Kasumi-1 (cell line): ENCODE results near the gene SNCAIP.

Experiments
- DNase-seq, 2 experiments: peaks; one replicate each; lab custom pipeline; 2025; lab: John Stamatoyannopoulos, UW

Gene SNCAIP

DNA sequence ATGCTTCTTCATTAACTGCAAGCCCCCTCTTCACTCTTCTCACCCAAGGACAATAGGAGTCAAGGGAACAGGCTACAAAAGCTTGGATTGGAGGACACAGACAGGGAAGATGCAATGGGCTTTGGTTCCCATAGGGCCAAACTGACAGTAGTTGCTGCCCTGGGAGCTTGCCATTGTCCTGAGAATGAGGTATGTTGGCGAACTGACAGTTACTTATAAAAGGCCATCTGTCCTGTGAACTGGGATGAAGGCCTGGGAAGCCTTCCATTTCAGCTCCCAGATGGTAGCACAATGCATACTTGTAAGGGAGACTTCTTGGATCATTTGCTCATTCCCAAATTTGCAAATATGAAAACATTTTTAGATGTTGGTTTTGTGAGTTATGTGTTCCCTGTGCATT lies 88.9 kb downstream of the SNCAIP start:
- DNase-seq, result no peak

DNA sequence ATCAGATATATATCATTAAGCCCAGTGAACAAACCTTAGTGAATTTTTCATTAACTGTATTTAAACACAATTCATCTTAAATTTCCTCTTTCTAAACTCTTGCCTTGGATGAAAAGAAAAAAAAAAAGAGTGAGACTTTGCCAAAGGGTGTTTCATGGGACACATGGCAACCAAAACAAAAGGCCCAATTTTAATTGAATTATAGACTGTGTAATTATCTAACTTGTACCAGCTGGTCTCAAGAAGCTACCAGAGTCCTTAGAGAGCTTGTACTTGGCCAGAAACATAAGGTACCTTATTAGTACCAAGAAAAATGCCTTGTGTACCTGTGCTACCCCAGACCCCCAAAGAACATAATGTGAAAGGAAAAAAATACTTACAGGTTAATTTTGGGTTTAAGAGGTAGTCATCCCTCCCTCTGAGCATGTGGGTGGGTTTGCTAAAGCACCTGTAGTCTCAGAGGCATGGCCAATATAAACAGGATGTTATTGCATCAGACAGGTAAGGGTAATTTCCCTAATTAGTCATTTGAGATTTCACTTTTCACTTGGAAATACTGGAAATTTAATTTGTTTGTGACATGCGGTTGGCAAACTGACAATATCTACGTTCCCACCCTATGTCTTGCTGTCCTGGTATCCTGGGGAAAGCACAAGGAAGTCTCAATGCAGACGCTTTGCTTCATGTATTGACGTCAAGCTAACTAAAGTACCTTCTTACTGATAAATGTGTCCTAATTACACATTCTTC lies 90.1 kb downstream of the SNCAIP start:
- no peak for DNase-seq

DNA sequence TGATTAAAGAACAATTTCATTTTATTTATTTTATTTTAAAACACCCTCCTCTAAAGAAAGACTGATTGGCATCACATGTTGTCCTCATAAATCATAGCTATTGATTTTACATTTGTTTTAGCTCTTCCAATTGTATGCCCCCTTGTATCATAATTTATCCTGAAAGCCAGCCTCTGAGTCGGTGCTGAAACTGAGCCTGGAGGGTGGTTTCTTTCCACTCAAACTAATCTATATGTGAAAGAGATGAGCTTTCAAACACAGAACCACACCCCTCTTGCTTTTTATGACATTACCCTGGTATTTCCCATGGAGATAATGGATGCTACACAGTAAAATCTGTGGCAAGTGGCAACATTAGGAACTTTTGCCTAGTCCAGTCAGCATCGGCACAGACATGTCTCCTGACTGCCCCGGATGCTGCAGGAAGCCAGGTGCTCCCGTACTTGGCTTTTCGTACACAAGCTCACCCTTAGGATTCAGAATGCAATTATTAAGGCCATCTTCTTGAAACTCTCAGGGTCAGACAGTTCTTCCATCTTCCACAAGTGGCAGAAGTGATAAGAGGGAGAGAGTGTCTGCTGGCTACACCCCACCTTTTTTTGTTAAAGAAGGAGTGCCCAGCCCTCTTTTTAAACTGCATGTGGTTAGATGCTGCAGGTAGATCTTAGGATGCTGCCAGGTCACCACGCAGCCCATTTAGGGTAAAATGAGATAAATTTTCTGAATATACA lies 91.1 kb downstream of the SNCAIP start:
- DNase-seq, result no peak

DNA sequence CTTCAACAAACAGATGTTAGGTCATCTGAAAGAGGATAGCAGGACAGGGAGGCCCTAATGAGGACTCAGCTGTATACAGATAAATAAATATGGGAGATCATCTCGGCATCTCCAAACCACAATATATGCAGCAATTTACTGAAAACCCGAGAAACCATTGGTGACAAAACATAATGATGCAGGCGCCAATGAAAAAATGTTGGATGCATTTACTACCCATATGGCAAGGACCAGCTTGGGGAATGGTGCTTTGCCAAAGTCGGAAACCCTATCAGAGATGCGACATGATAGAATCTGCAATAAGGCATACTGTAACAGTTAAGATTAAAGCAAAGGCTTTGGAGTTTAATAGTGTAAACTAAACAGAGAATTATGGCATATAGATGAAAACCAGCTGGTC lies 92.0 kb downstream of the SNCAIP start:
- no peak for DNase-seq

DNA sequence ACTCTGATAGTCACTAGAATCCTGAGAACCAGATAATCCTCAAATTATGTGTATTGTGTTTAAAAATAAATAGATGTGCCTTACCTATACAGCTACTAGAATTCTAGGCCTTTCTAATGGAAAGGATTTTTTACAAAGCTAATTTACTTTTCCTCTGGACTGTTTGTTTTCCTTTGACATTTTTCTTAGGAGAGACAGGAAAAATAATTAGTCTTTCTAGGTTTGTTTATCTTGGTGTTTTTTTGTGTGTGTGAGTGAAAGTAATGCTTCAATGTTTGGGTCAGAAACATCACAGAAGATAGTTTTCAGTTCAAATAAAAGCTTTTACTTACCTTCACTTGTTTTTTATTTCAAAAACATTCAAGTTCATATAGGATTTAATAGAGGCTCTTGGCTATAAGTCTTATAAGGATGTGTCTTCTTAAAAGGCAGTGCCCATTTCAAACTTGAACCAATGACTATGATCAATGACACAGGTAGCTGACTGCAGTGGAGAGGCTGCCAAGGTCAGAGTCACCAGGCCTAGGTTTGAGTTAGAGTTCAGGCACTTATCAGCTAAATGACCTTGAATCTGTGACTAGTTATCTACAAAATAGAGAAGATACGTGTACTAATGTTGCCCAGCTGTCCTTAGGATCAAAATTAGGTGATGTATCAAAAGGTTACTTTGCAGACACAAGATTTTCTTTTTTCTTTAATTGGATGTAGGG lies 92.8 kb downstream of the SNCAIP start:
- no peak for DNase-seq

DNA sequence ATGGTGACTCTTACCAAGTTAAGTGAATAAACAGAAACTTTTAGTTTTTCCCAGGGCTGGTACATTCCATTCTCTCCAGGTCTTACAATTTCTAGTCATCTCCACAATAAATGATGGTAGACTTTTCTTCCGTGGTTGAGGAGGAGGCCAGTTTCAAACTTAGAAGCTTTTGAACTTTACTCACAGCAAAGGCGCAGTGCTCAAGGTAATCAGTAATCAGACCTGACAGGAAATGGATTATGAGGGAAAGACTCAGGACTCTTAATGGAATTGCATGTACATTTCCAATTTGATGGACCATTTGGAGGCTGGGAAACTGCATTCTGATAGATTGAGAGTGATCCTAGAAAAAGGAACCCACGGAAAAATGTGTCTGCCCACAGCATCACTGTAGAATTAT lies 93.7 kb downstream of the SNCAIP start:
- DNase-seq, result no peak

DNA sequence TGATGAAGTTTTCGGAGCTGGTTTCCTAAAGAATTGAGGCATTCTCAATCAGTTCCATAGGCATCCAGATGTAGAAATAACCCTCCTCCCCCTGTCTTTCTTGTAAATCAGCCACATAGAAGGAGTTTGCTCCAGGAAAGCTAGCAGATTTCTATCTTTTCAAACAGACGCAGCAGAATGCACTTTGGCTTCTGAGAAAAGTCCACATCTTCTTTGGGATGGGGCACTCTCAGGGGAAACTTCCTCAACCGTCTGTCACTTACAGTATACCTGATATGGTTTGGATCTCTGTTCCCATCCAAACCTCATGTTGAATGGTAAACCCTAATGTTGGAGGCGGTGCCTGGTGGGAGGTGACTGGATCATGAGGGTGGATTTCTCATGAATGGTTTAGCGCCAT lies 94.1 kb downstream of the SNCAIP start:
- DNase-seq, result no peak

DNA sequence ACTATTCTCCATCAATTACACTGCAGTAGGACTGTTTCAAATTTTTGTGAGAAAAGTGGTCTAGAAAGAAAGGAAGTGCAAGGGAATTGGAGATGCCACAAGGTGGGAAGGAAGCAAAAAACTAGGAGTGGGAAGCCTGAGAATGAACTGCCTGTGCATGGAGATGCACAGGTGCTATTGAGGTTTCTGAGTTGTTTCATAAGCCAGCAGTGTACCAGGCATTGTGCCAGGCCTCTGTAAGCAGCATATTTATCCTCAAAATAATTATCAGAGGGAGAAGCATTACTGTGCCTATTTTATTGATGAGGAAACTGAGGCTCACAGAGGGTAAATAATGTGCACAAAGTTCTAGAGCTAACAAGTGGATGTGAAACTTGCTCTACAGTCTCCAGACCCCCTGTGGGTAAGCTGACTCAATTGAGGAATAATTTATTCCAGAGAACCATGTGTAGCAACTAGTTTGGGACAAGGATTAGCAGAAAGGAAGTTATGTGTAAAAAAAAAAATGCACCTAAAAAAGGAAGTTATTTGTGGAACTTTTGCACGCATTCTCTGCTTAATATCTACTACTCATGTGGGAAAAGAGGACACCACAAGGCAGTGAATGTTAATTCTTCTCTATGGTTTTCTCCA lies 96.7 kb downstream of the SNCAIP start:
- DNase-seq, result peak; percentile 8 to 16

DNA sequence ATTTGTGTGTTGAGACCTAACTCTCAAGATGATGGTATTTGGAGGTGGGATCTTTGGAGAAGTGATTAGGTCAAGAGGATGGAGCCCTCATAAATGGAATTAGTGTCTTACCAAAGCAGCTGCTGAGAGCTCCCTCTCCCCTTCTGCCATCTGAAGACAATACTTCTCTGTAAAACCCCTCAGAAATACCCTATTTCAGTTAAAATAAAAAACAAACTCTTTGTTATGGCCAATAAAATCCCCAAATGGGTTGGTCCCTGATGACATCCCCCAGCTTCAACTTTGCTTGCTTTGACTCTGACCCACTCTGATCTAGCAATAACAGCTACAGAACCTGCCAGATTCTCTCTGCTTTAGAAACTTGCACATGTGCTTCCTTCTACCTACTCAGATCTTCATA lies 100.9 kb downstream of the SNCAIP start:
- DNase-seq, result no peak

DNA sequence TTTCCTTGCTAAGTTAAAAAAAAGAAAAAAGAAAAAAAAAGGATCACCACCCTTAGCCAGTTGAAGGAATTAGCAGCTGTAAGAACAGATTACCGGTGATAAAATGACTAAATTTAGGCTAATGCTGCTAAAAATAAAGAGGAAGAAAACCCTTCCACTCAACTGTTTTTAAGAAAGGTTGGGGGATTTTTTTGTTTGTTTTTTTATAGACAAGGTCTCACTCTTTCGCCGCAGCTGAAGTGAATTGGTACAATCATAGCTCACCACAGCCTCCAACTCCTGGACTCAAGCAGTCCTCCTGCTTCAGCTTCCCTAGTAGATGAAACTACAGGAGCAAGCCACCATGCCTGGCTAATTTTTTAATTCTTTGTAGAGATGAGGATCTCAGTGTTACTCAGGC lies 101.7 kb downstream of the SNCAIP start:
- no peak for DNase-seq

DNA sequence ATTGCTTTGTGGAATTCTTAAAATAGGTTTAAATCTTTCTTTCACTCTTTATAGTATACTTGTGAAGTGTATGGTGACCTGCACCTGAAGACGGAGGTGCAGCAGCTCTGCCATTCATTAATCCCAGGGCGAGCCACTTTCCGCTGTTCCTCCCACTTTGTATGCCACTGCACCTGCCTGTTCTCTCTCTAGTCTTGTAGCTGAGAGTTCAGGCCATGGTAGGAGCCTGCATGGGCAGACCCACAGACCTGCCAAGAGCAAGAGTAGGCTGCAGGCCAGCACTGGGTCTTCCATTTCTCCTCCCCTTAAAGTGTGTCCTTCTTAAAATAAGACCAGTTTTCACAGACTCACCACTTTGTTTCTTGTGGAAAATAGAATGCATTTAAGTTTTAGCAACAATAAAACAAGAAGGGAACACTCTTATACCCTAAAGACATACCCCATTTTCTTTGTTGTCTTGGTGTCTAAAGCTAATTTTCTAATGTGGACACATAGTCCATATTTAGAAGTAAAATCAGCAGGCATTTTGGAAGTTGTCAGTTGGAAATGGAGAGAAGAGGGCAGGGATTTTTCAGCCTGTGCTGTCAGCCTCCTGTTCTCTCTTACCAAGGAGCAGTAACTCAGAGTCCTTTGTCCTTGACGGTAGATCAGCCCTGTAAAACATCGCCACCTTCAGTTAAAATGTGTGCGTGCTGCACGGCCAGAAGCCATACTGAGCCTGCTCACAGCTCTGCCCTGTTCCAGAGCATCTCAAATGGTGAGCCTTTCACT lies 103.2 kb downstream of the SNCAIP start:
- peak; percentile 65 to 68 for DNase-seq

DNA sequence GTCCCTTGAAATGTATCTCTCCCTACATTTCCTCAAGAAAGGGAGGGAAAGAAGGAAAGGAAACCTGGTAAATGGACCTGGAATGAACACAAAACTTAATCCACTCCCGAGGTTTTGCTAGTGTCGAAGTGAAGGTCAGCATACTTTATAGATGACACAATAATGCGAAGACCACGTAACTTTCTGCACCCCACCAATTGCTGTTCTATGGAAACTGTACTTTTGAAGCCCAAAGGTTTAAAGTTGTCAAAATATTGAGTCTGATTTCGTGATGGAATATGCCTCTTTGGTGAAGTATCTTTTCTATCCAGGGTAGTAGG lies 103.7 kb downstream of the SNCAIP start:
- DNase-seq, result no peak

DNA sequence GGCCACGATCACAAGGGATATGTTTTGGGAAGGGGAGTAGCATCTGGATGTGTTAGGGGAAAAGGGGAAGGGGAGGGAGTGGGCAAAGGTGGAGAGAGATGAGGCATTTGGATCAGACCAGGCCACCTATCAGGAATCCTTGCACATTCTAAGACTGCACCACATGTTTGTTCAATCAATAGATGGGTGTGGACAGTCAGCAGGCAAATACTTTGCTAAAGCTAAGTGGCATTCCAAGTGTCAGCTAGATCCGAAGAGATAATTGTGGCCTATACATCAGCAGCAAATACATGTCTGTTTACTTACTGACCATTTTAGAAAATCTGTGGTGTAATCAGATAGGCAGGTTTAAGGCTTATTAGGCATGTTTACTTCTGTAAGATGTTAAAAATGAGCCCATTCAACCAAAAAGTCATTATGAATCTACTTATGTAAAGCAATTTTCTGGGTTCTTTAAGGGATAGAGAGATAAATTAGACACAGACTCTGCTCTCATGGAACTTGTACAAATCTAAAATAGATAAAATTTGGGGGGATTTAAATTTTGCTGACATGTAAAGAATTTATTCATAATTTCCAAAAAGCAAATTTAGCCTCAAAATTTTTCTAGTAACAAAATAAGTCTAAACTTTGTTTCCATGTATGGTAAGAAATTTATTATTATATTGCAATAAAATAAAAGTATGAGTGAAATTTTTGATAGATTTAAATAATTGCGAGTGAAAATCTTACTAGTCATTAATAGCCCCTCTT lies 107.3 kb downstream of the SNCAIP start:
- DNase-seq, result no peak

DNA sequence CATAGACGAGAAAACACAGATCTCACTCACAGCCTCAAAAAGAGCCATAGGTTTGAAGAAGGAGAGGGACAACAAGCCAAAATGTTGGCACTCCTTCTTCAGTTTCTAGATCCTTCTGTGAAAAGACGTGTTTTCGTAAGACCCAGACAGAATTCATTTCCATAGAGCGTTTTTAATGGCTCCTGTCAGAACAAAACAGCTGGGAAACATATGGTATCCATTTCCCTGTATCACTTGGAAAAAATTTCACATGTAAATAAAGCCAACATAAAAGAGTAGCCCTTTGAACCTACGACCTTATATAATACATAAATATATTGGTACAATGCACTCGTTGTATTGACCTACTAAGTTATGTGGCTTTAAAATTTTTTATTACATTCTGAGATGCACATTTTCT lies 108.1 kb downstream of the SNCAIP start:
- no peak for DNase-seq

DNA sequence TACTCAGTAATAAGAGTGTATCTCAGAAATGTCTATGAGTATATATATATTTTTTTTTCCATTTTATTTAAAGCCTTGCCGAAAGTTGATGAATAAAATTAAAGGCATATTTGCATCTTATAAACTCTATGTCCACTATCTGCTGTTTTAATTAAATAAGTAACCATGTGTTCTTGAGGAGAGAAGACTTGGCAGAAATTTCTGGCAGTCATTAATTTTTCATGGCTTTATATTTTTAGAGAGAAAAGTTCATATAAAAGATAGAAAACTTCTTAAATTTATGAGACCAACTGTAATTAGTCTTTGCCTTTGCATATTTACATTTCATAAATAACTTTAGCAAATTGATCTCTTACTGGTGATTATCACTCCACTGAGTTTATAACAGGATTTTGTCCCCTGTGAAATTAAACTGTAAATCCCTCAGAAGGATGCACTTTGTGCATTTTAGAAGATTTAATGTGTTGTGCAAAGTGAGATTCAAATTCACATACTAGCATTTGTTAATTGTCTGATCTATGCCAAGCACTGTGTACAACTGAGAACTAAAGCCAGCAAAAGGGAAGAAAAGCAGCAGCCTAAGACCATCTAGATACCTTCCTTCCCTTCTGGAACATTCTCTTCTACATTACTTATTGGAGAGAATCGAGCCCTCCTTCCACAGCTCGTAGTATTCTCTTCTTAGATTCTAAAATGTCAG lies 108.7 kb downstream of the SNCAIP start:
- no peak for DNase-seq

DNA sequence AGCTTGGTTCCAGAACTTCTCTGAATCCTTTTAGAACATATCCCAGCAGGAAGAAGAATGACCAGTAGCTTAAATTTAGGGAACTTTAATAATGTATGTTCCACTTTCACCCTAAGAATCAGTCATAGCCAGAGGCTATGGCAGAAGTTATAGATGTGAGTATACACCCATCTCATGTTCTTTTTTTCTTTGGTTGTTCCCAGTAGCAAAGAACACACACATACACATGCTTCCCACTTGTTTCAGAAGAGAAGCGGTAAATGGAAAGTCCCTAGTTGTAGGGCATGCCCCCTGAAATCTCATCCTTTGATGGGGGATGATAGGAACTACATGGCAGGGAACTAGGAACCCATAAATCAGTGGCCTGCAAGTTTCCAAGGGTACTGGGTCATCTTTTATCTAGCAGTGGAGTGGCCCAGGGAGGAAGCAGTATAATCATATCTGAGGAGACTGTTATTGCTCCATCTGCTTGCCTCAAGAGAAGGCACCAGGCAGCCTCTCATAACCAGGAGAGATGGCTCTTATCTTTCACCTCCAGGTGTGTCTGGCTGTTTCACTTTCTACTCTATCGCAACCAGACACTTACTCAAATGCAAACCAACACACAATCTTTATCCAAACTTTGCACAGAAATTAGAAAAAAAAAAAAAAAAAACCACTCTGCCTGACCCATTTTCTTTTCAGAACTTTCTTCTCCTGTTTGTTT lies 109.5 kb downstream of the SNCAIP start:
- no peak for DNase-seq

DNA sequence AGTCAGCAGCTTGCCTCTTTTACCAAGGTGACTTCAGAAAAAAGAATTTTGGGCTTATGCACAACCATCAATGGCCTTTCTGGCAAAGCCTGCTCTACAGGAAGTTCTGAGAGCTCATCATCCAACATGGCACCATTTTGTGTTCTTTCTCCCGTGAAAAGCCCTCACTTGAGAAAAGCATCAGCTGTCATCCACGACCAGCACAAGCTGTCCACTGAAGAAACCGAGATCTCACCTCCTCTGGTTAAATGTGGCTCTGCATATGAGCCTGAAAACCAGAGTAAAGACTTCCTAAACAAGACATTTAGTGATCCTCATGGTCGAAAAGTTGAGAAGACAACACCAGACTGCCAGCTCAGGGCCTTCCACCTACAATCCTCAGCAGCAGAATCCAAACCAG lies 111.2 kb downstream of the SNCAIP start:
- DNase-seq, result no peak

DNA sequence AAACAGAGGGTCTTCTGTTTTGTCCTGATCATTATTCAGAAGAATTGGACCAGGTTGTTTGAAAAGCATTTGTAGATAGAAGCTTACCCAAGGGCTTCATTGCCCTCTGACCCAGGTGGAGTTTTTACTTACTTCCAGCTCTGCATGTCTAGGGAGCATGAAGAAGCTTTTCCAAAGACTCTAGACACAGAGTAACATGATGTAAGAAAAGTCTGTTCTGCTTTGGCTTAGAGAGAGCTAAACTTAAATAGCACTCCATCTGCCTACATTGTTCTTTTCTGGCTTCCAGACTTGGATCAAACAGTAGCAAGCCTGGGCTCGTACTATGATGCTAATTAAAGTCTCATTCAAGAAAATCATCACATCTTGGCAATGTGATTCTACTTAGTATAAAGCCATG lies 112.1 kb downstream of the SNCAIP start:
- DNase-seq, result no peak

DNA sequence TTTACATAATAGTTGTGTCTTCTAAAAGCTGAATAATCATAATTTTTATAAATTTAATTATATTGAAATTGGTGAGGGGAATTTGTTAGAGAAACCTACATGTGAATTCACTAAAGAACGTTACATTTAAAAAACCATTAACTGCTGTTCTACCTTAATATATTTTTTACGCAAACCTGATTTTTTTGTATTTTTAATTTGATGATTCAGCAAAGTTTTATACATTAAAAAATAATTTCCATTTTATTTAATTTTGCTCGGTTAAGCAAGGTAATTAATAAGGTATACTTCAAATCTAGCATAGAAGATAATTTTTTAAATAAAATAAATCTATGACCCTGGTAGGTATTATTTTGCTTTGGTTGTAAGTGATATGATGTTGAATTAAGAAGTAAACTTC lies 114.3 kb downstream of the SNCAIP start:
- DNase-seq, result no peak

DNA sequence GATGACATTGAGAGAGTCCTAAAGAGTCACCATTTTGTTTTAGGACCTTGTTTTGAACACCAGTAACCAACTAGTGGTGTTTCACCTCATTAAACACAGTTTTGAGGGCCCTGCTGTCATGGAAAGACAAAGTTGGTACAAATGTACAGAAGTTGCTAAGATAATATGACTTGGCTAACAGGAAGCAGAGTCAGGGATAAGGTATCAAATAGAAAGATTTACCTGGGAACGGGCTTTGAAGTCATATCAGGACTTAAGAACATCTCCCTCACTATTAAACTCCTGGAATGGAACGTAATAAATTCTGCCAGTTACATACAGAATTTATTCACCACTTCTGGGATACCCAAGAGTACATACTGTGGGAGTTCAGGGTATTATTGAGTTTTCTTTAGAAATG lies 115.6 kb downstream of the SNCAIP start:
- no peak for DNase-seq
